GM21786 (cell line): ENCODE results near the gene PAPPA2.
A peak's percentile ranks its signal among the peaks of the same experiment; 100 is the strongest.

Source experiments
- ATAC-seq: cut with Tn5 transposase; IDR thresholded peaks from one replicate; pipeline ENCODE4 v1.9.1; 2021; ENCODE audit not compliant: unreplicated experiment

PAPPA2 gene

GRCh38 chr1:176691251-176692228 is 228.6 kb downstream of the PAPPA2 start:
- ATAC-seq: peak; percentile 97

- ATAC-seq: no peak
Observed at GRCh38 chr1:176692431-176692830, 229.5 kb downstream of the PAPPA2 start.

GRCh38 chr1:176692988-176693696 is 230.2 kb downstream of the PAPPA2 start:
- ATAC-seq: no peak

- no peak for ATAC-seq
Observed at GRCh38 chr1:176693697-176694329, 230.8 kb downstream of the PAPPA2 start.

- ATAC-seq: no peak
Observed at GRCh38 chr1:176694713-176695112, 231.7 kb downstream of the PAPPA2 start.

- no peak for ATAC-seq
Observed at GRCh38 chr1:176696109-176696508, 233.1 kb downstream of the PAPPA2 start.

GRCh38 chr1:176696689-176697088 is 233.7 kb downstream of the PAPPA2 start:
- ATAC-seq: no peak

- ATAC-seq: no peak
Observed at GRCh38 chr1:176699821-176700220, 236.8 kb downstream of the PAPPA2 start.

- ATAC-seq: no peak
Observed at GRCh38 chr1:176701151-176701866, 238.3 kb downstream of the PAPPA2 start.

GRCh38 chr1:176702901-176703300 is 239.9 kb downstream of the PAPPA2 start:
- ATAC-seq: no peak

GRCh38 chr1:176705585-176705984 is 242.6 kb downstream of the PAPPA2 start:
- no peak for ATAC-seq

- ATAC-seq: no peak
Observed at GRCh38 chr1:176717066-176717750, 254.2 kb downstream of the PAPPA2 start.

GRCh38 chr1:176719447-176719846 is 256.5 kb downstream of the PAPPA2 start:
- no peak for ATAC-seq

GRCh38 chr1:176720838-176721237 is 257.9 kb downstream of the PAPPA2 start:
- ATAC-seq: no peak

GRCh38 chr1:176733661-176734060 is 270.7 kb downstream of the PAPPA2 start:
- ATAC-seq: no peak

GRCh38 chr1:176735201-176735600 is 272.2 kb downstream of the PAPPA2 start:
- no peak for ATAC-seq

- no peak for ATAC-seq
Observed at GRCh38 chr1:176736015-176736414, 273.0 kb downstream of the PAPPA2 start.

- ATAC-seq: no peak
Observed at GRCh38 chr1:176741181-176741580, 278.2 kb downstream of the PAPPA2 start.

GRCh38 chr1:176742322-176742721 is 279.3 kb downstream of the PAPPA2 start:
- no peak for ATAC-seq

GRCh38 chr1:176744142-176744541 is 281.2 kb downstream of the PAPPA2 start:
- no peak for ATAC-seq
